SK-N-SH (cell line): ENCODE measurements around the gene CACNA1G. TPM values are rescaled to one million over a fixed set of nuclear protein-coding genes. Genes with fewer than 3 reads are reported as not detected.

Source experiments
- CTCF ChIA-PET: fragments of 300-600, 350-600 bp; formaldehyde crosslinking; extraction: SDS; loops from one replicate; lab custom pipeline; 2021; lab: Yijun Ruan, JAX
- POLR2A ChIA-PET: fragments of 350-600 bp; sonication (Branson Sonifier 250); formaldehyde crosslinking; extraction: SDS; loops from one replicate; lab custom pipeline; 2020; ENCODE audit warnings: antibody characterized with exemption, inconsistent platforms; lab: Yijun Ruan, JAX
- DNase-seq: peaks from one replicate; pipeline ENCODE4 v3.0.0; 2012
- H2AFZ ChIP-seq: fragments of 200-600 bp; sonication (generic); 2 replicates; pipeline ENCODE4 v1.8.1; 2016; ENCODE audit warnings: antibody characterized with exemption, mild to moderate bottlenecking, low read depth
- H3F3A ChIP-seq: fragments of 200-600 bp; sonication (generic); replicated peaks from 2 replicates; pipeline ENCODE3; 2016; ENCODE audit warnings: antibody characterized with exemption, mild to moderate bottlenecking; ENCODE audit not compliant: insufficient read depth
- H3K27ac ChIP-seq, 2 experiments: fragments of 200-500 bp in 1 of 2; fragments of 200-600 bp in 1 of 2; sonication (Bioruptor generic) in 1 of 2; sonication (generic), shearing (Covaris generic) in 1 of 2; 2 replicates each; pipeline versions ENCODE4 v1.5.1 to v1.6.1; 2014 to 2016; ENCODE audit warnings: low read depth in 2 of 2, inconsistent platforms in 1 of 2, low read length in 1 of 2, mild to moderate bottlenecking in 1 of 2, mixed read lengths in 1 of 2
- H3K27me3 ChIP-seq: fragments of 200-600 bp; sonication (generic), shearing (Covaris generic); 2 replicates; pipeline ENCODE4 v1.6.1; 2016; ENCODE audit warnings: mixed run types; ENCODE audit not compliant: insufficient read depth
- H3K36me3 ChIP-seq, 2 experiments: fragments of 200-500 bp in 1 of 2; fragments of 200-600 bp in 1 of 2; sonication (Bioruptor generic) in 1 of 2; sonication (generic) in 1 of 2; replicated peaks in 1 of 2; 2 replicates each; pipeline versions ENCODE3 to v1.5.1; 2014 to 2016; ENCODE audit warnings: low read length in 1 of 2, mild to moderate bottlenecking in 1 of 2; ENCODE audit not compliant: insufficient read depth in 2 of 2, control insufficient read depth in 1 of 2
- H3K4me1 ChIP-seq, 2 experiments: fragments of 200-500 bp in 1 of 2; fragments of 200-600 bp in 1 of 2; sonication (Bioruptor generic) in 1 of 2; sonication (generic), shearing (Covaris generic) in 1 of 2; 2 replicates each; pipeline versions ENCODE4 v1.5.1 to v1.6.1; 2014 to 2016; ENCODE audit warnings: low read depth in 1 of 2, low read length in 1 of 2, mixed run types in 1 of 2; ENCODE audit not compliant: insufficient read depth in 2 of 2, control insufficient read depth in 1 of 2
- H3K4me2 ChIP-seq: fragments of 200-600 bp; sonication (generic), shearing (Covaris generic); 2 replicates; pipeline ENCODE4 v1.6.1; 2017; ENCODE audit warnings: mixed run types
- H3K4me3 ChIP-seq, 2 experiments: fragments of 200-500 bp in 1 of 2; fragments of 200-600 bp in 1 of 2; sonication (Bioruptor generic) in 1 of 2; sonication (generic), shearing (Covaris generic) in 1 of 2; 2 replicates each; pipeline versions ENCODE4 v1.5.1 to v1.8.1; 2014 to 2016; ENCODE audit warnings: low read depth in 2 of 2, inconsistent platforms in 1 of 2, low read length in 1 of 2, mild to moderate bottlenecking in 1 of 2, mixed read lengths in 1 of 2, moderate library complexity in 1 of 2
- H3K79me2 ChIP-seq: fragments of 200-600 bp; sonication (generic); 2 replicates; pipeline ENCODE4 v1.8.1; 2017; ENCODE audit warnings: mild to moderate bottlenecking; ENCODE audit not compliant: insufficient read depth
- H3K9ac ChIP-seq: fragments of 200-600 bp; sonication (generic); 2 replicates; pipeline ENCODE4 v1.6.1; 2017; ENCODE audit warnings: mixed run types
- H3K9me2 ChIP-seq: fragments of 200-600 bp; sonication (generic); 2 replicates; pipeline ENCODE4 v1.6.1; 2017; ENCODE audit warnings: mixed run types
- H3K9me3 ChIP-seq: fragments of 200-600 bp; sonication (generic); 2 replicates; pipeline ENCODE4 v1.6.1; 2017; ENCODE audit warnings: mixed run types, mild to moderate bottlenecking, moderate library complexity
- H4K20me1 ChIP-seq: fragments of 200-600 bp; sonication (generic); 2 replicates; pipeline ENCODE4 v1.6.1; 2017; ENCODE audit warnings: mild to moderate bottlenecking, mixed run types; ENCODE audit not compliant: insufficient read depth
- ELF1 ChIP-seq: IDR thresholded peaks from 2 replicates; pipeline ENCODE4 v1.4.0; 2012
- FOXJ3 ChIP-seq: sonication (generic); formaldehyde crosslinking; IDR thresholded peaks from 2 replicates; pipeline ENCODE4 v1.5.1; 2020; ENCODE audit warnings: mild to moderate bottlenecking, missing genetic modification reagents
- FOXM1 ChIP-seq: IDR thresholded peaks from 2 replicates; pipeline ENCODE4 v1.4.0; 2012; ENCODE audit warnings: low read depth, mild to moderate bottlenecking
- GABPA ChIP-seq: IDR thresholded peaks from 2 replicates; pipeline ENCODE4 v1.4.0; 2012; ENCODE audit warnings: low read depth, mild to moderate bottlenecking
- MAX ChIP-seq: IDR thresholded peaks from 2 replicates; pipeline ENCODE4 v1.4.0; 2012; ENCODE audit warnings: low read depth
- POLR2AphosphoS5 ChIP-seq: IDR thresholded peaks from 2 replicates; pipeline ENCODE4 v1.6.1; 2012; ENCODE audit warnings: low read depth, low read length
- RAD21 ChIP-seq: IDR thresholded peaks from 2 replicates; pipeline ENCODE4 v1.6.1; 2012; ENCODE audit warnings: mild to moderate bottlenecking, low read length
- RXRA ChIP-seq: IDR thresholded peaks from 2 replicates; pipeline ENCODE4 v1.4.0; 2012; ENCODE audit warnings: low read depth, mild to moderate bottlenecking, borderline replicate concordance
- SIN3A ChIP-seq: IDR thresholded peaks from 2 replicates; pipeline ENCODE4 v1.6.1; 2012; ENCODE audit warnings: low read depth, mild to moderate bottlenecking, low read length, moderate library complexity, borderline replicate concordance
- TAF1 ChIP-seq: IDR thresholded peaks from 2 replicates; pipeline ENCODE4 v1.6.1; 2012; ENCODE audit warnings: low read depth, mild to moderate bottlenecking, low read length, moderate library complexity, borderline replicate concordance
- ZBTB33 ChIP-seq: IDR thresholded peaks from 2 replicates; pipeline ENCODE4 v1.4.0; 2012; ENCODE audit warnings: low read depth, borderline replicate concordance
- WGBS: methylation state at CpG from one replicate; pipeline ENCODE4 v1.1.6; 2017; ENCODE audit warnings: low lambda C conversion rate; 5-methylcytosine and 5-hydroxymethylcytosine counted together
- polyA plus RNA-seq, 3 experiments: library from polyadenylated mRNA; depleted of rRNA; stranded (reverse); fragments of >200 nt; gene quantifications; 2 replicates each; pipeline ENCODE4 v1.2.3, GENCODE V29; 2012

CACNA1G gene
- polyA plus RNA-seq, 1 of the 3 experiments (the other 2 are of a cell fraction): 0.21 TPM

DNA sequence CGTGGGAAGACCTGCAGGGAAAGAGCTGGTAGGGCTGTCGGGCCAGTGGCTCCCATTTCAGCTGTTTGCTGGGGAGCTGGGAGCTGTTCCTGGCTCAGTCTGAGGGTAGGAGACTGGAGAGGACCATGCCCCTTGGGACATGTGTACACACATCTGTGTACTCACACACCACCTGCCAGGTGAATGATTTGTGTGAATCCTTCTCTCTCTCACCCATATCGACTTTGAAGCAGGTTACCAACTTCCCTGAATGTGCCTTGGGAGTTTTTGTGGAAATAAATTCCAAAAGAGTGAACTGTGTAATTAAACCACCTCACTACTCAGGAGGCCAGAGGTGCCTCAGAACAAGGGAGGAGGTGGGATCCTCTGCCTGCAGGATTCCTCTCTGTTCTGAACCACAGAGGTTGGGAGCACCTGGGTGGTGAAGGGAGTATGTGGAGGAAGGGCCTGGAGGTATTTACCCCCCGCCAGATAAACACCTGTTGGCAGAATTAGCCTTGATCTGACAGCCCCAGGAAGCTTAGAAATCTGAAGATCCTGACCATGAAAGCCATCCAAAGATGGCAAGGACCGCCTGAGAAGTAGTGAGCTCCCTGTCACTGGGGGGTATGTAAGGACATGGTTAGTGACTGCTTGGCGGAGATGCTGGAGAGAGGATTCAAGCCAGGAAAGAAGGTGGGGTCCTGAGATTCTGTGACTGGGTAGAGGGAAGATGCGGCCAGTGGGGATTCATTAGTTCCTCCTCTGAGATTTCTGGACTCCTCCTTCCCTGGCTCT, 77.5 kb downstream of the CACNA1G start:
- TF ChIP-seq SIN3A: 0 out of 2 replicates have a peak, but pooled peaks have one; percentile 30
- TF ChIP-seq RXRA: no peak; the same call in 1 of the 2 replicates
- TF ChIP-seq, all 33 proteins: peak for 1
- 67% methylated on average over 7 of the region's 7 CpGs for WGBS
- Histone ChIP-seq H3K4me3 (peak overlapping the region in 1 of 2 experiments; percentile 43; a peak in 1 of 4 replicates), H3K4me2 (peak overlapping the region; percentile 94), H4K20me1 (no peaks in the 10 kb centered on the region; the same call in 1 of the 2 replicates), H3K79me2 (peaks cover 69% of the 10 kb centered on the region), H3K9ac (peak overlapping the region; percentile 63; the same call in 1 of the 2 replicates), H3K4me1 (peaks cover 41 to 56% of the 10 kb centered on the region in 2 experiments; a peak in 3 of 4 replicates), H3F3A (peaks cover 42% of the 10 kb centered on the region), H3K9me3 (no peaks in the 10 kb centered on the region), H2AFZ (no peak overlapping the region), H3K36me3 (peaks cover 0 to 5% of the 10 kb centered on the region in 2 experiments), H3K9me2 (no peaks in the 10 kb centered on the region), H3K27me3 (no peaks in the 10 kb centered on the region), H3K27ac (peak overlapping the region; percentile 88 to 97)
- DNase-seq: peak; percentile 9
- ChIA-PET POLR2A (interaction anchor here (1.1 to 1.6 kb wide), 2 partner anchors 229 to 850 kb away, joined by 4 to 5 read pairs; partner anchors contain the start of genes KAT7 and TOB1), CTCF (interaction anchor here (1.0 to 21.7 kb wide), 12 partner anchors 11 to 88 kb away, joined by 3 to 799 read pairs (median 4); partner anchors contain the start of gene SPATA20)

- Histone ChIP-seq H3K4me3 (peak overlapping the region in 1 of 2 experiments; percentile 43; a peak in 3 of 4 replicates), H3K9me3 (no peaks in the 10 kb centered on the region), H3K27me3 (no peaks in the 10 kb centered on the region), H3K4me2 (peak overlapping the region; percentile 94), H3K27ac (peak overlapping the region; percentile 88 to 97), H3K36me3 (peaks cover 0 to 8% of the 10 kb centered on the region in 2 experiments), H3K9ac (peak overlapping the region; percentile 63; the same call in 1 of the 2 replicates), H3K79me2 (peaks cover 75% of the 10 kb centered on the region), H2AFZ (no peak overlapping the region), H3K9me2 (no peaks in the 10 kb centered on the region), H3F3A (peaks cover 42% of the 10 kb centered on the region), H3K4me1 (peaks cover 41 to 60% of the 10 kb centered on the region in 2 experiments; a peak in 3 of 4 replicates), H4K20me1 (no peaks in the 10 kb centered on the region; the same call in 1 of the 2 replicates)
- WGBS: 7% methylated on average over 2 of the region's 2 CpGs
- ChIA-PET POLR2A (interaction anchor here (1.0 to 1.6 kb wide), 4 partner anchors 68 to 850 kb away, joined by 3 to 5 read pairs (median 4); partner anchors contain the start of genes KAT7 and TOB1), CTCF (interaction anchor here (0.8 to 21.7 kb wide), 12 partner anchors 12 to 126 kb away, joined by 3 to 799 read pairs (median 4); partner anchors contain the start of gene SPATA20)
- no peak for DNase-seq
- TF ChIP-seq RAD21 (no peak), TAF1 (no peak), POLR2AphosphoS5 (peak; percentile 12; the same call in 1 of the 2 replicates), GABPA (no peak), ELF1 (no peak), ZBTB33 (no peak), MAX (no peak; the same call in 1 of the 2 replicates), FOXJ3 (CRISPR knock-in tag) (no peak), FOXM1 (no peak; the same call in 1 of the 2 replicates)
These were observed 78.1 kb downstream of the CACNA1G start for GRCh38 chr17:50638606-50638965.
